HG02610 (cell line): Measurements from ENCODE around the gene TSPAN3.
A peak's percentile ranks its signal among the peaks of the same experiment; 100 is the strongest.

Experiments
- ATAC-seq: cut with Tn5 transposase; IDR thresholded peaks from one replicate; pipeline ENCODE4 v1.9.1; 2021; ENCODE audit warnings: mild to moderate bottlenecking, moderate library complexity; ENCODE audit not compliant: unreplicated experiment

TSPAN3 gene

GRCh38 chr15:77025083-77025901, 45.6 kb downstream of the TSPAN3 start:
- ATAC-seq = no peak

GRCh38 chr15:77024273-77025082, 46.4 kb downstream of the TSPAN3 start:
- no peak for ATAC-seq

GRCh38 chr15:77023576-77024272, 47.2 kb downstream of the TSPAN3 start:
- ATAC-seq = no peak

GRCh38 chr15:77022646-77023575, 48.0 kb downstream of the TSPAN3 start:
- ATAC-seq = no peak

- no peak for ATAC-seq
These were observed 49.0 kb downstream of the TSPAN3 start for GRCh38 chr15:77021803-77022381.

- no peak for ATAC-seq
These were observed 49.8 kb downstream of the TSPAN3 start for GRCh38 chr15:77021088-77021481.

- ATAC-seq = no peak
These were observed 50.4 kb downstream of the TSPAN3 start for GRCh38 chr15:77020348-77021087.

- no peak for ATAC-seq
These were observed 51.2 kb downstream of the TSPAN3 start for GRCh38 chr15:77019521-77020331.

GRCh38 chr15:77018796-77019505, 52.0 kb downstream of the TSPAN3 start:
- no peak for ATAC-seq

GRCh38 chr15:77017761-77018720, 52.9 kb downstream of the TSPAN3 start:
- ATAC-seq = no peak

GRCh38 chr15:77017091-77017660, 53.7 kb downstream of the TSPAN3 start:
- ATAC-seq = no peak

- ATAC-seq = no peak
These were observed 54.6 kb downstream of the TSPAN3 start for GRCh38 chr15:77016321-77016695.

- ATAC-seq = no peak
These were observed 55.1 kb downstream of the TSPAN3 start for GRCh38 chr15:77015646-77016320.

GRCh38 chr15:77014132-77015081, 56.5 kb downstream of the TSPAN3 start:
- ATAC-seq = peak; percentile 41

GRCh38 chr15:77013776-77014131, 57.2 kb downstream of the TSPAN3 start:
- peak; percentile 42 for ATAC-seq
